NCI-H2107 treated with DMSO at 0.1 percent for 48 hours (cell line): ENCODE results near the gene SLC37A3.
A peak's percentile ranks its signal among the peaks of the same experiment; 100 is the strongest.
"Not testable (repeated sequence)": the region's sequence is repeated elsewhere in the genome, so short reads cannot be mapped to it uniquely, and the experiment has no call there.

Experiments used
- DNase-seq: peaks from one replicate; lab custom pipeline; 2025; ENCODE audit not compliant: unreplicated experiment; lab: John Stamatoyannopoulos, UW

SLC37A3 gene

GRCh38 chr7:140397784-140398750 lies at the start of gene SLC37A3:
Gene SLC37A3, minus strand, starts transcription at chr7:140398530. Its CDS starts 16,004 bp downstream, at chr7:140382526.
- DNase-seq: peak; percentile 57

GRCh38 chr7:140447841-140448240 lies 49.5 kb upstream of the SLC37A3 start:
- no peak for DNase-seq

GRCh38 chr7:140446467-140446866 lies 48.1 kb upstream of the SLC37A3 start:
- DNase-seq: no peak

- no peak for DNase-seq
Measured at GRCh38 chr7:140441519-140441918, 43.2 kb upstream of the SLC37A3 start.

- DNase-seq: no peak
Measured at GRCh38 chr7:140440593-140440992, 42.3 kb upstream of the SLC37A3 start.

- DNase-seq: no peak
Measured at GRCh38 chr7:140439359-140439758, 41.0 kb upstream of the SLC37A3 start.

- DNase-seq: no peak
Measured at GRCh38 chr7:140435252-140435895, 37.0 kb upstream of the SLC37A3 start.

- no peak for DNase-seq
Measured at GRCh38 chr7:140433396-140433795, 35.1 kb upstream of the SLC37A3 start.

GRCh38 chr7:140426130-140426529 lies 27.8 kb upstream of the SLC37A3 start:
- DNase-seq: no peak

- no peak for DNase-seq
Measured at GRCh38 chr7:140425718-140426117, 27.4 kb upstream of the SLC37A3 start.

- no peak for DNase-seq
Measured at GRCh38 chr7:140423501-140423900, 25.2 kb upstream of the SLC37A3 start.

GRCh38 chr7:140421521-140421920 lies 23.2 kb upstream of the SLC37A3 start:
- no peak for DNase-seq

GRCh38 chr7:140418653-140419052 lies 20.3 kb upstream of the SLC37A3 start:
- no peak for DNase-seq

GRCh38 chr7:140418156-140418472 lies 19.8 kb upstream of the SLC37A3 start:
- DNase-seq: not testable (repeated sequence)

GRCh38 chr7:140417456-140418155 lies 19.3 kb upstream of the SLC37A3 start:
- DNase-seq: peak; percentile 19

- DNase-seq: no peak
Measured at GRCh38 chr7:140416560-140416959, 18.2 kb upstream of the SLC37A3 start.

GRCh38 chr7:140415816-140416215 lies 17.5 kb upstream of the SLC37A3 start:
- not testable (repeated sequence) for DNase-seq

- no peak for DNase-seq
Measured at GRCh38 chr7:140415361-140415760, 17.0 kb upstream of the SLC37A3 start.

GRCh38 chr7:140404565-140405065 lies 6.3 kb upstream of the SLC37A3 start:
- peak; percentile 35 for DNase-seq

GRCh38 chr7:140403878-140404564 lies 5.7 kb upstream of the SLC37A3 start, which contains the start of gene RAB19:
Gene RAB19, plus strand, starts transcription at chr7:140404058. Its CDS starts 3,589 bp downstream, at chr7:140407647.
- peak; percentile 78 for DNase-seq
